ENCODE measurements around the gene TMEM106C. TPM values are rescaled to one million over a fixed set of nuclear protein-coding genes. Genes with fewer than 3 reads are reported as not detected.

The TMEM106C gene
- total RNA-seq, 1 donor from 2014 or later: 36.1 TPM

- DNase-seq (ENCODE audit: low read depth in 2 of 2): no peak
Measured at GRCh38 chr12:47993491-47993890, 30.1 kb downstream of the TMEM106C start.

GRCh38 chr12:47995981-47996401, 32.6 kb downstream of the TMEM106C start:
- peak in 1 of 2 donors; percentile 50 for DNase-seq (ENCODE audit: low read depth in 2 of 2)

GRCh38 chr12:47997321-47997720, 33.9 kb downstream of the TMEM106C start:
- DNase-seq (ENCODE audit: low read depth in 2 of 2): no peak

GRCh38 chr12:47999816-48000215, 36.4 kb downstream of the TMEM106C start:
- no peak for DNase-seq (ENCODE audit: low read depth in 2 of 2)

- DNase-seq (ENCODE audit: low read depth in 2 of 2): peak in 1 of 2 donors; percentile 66
Measured at GRCh38 chr12:48000878-48001504, 37.6 kb downstream of the TMEM106C start.

- DNase-seq (ENCODE audit: low read depth in 2 of 2): peak in 1 of 2 donors; percentile 52
Measured at GRCh38 chr12:48001505-48002413, 38.4 kb downstream of the TMEM106C start.

- DNase-seq (ENCODE audit: low read depth in 2 of 2): no peak
Measured at GRCh38 chr12:48002414-48002730, 39.0 kb downstream of the TMEM106C start.

- DNase-seq (ENCODE audit: low read depth in 2 of 2): peak; percentile 34 to 57
Measured at GRCh38 chr12:48002773-48003218, 39.4 kb downstream of the TMEM106C start.

GRCh38 chr12:48003226-48004052, 40.0 kb downstream of the TMEM106C start:
- peak in 1 of 2 donors; percentile 8 for DNase-seq (ENCODE audit: low read depth in 2 of 2)

- peak in 1 of 2 donors; percentile 33 for DNase-seq (ENCODE audit: low read depth in 2 of 2)
Measured at GRCh38 chr12:48004053-48004941, 40.9 kb downstream of the TMEM106C start, which contains the start of gene COL2A1. Gene COL2A1, minus strand, starts transcription at chr12:48004476. Its CDS starts 155 bp downstream, at chr12:48004321.

- DNase-seq (ENCODE audit: low read depth in 2 of 2): no peak
Measured at GRCh38 chr12:48005001-48005749, 41.8 kb downstream of the TMEM106C start.

- no peak for DNase-seq (ENCODE audit: low read depth in 2 of 2)
Measured at GRCh38 chr12:48005750-48006021, 42.3 kb downstream of the TMEM106C start.

- no peak for DNase-seq (ENCODE audit: low read depth in 2 of 2)
Measured at GRCh38 chr12:48007206-48007605, 43.8 kb downstream of the TMEM106C start.

- no peak for DNase-seq (ENCODE audit: low read depth in 2 of 2)
Measured at GRCh38 chr12:48008349-48008748, 45.0 kb downstream of the TMEM106C start.

GRCh38 chr12:48008950-48009349, 45.6 kb downstream of the TMEM106C start:
- no peak for DNase-seq (ENCODE audit: low read depth in 2 of 2)

GRCh38 chr12:48009471-48009870, 46.1 kb downstream of the TMEM106C start:
- no peak for DNase-seq (ENCODE audit: low read depth in 2 of 2)

- no peak for DNase-seq (ENCODE audit: low read depth in 2 of 2)
Measured at GRCh38 chr12:48010366-48010970, 47.1 kb downstream of the TMEM106C start.

- DNase-seq (ENCODE audit: low read depth in 2 of 2): no peak
Measured at GRCh38 chr12:48012070-48012469, 48.7 kb downstream of the TMEM106C start.

GRCh38 chr12:48013287-48013686, 49.9 kb downstream of the TMEM106C start:
- no peak for DNase-seq (ENCODE audit: low read depth in 2 of 2)

GRCh38 chr12:48015129-48015528, 51.7 kb downstream of the TMEM106C start:
- no peak for DNase-seq (ENCODE audit: low read depth in 2 of 2)

Data from lung microvascular endothelial cell (primary cell).